HG03469 (cell line): Measurements from ENCODE around the gene LHX4.

Source experiments
- ATAC-seq: cut with Tn5 transposase; IDR thresholded peaks from one replicate; pipeline ENCODE4 v1.9.1; 2021; ENCODE audit warnings: mild to moderate bottlenecking, moderate library complexity, moderate number of reproducible peaks; ENCODE audit not compliant: unreplicated experiment

The LHX4 gene

GRCh38 chr1:180224902-180225301, 5.2 kb upstream of the LHX4 start:
- no peak for ATAC-seq

- ATAC-seq, result no peak
These were observed 4.7 kb upstream of the LHX4 start for GRCh38 chr1:180225403-180225802.

- no peak for ATAC-seq
These were observed 2.0 kb upstream of the LHX4 start for GRCh38 chr1:180227861-180228647.

GRCh38 chr1:180228648-180229482, 1.2 kb upstream of the LHX4 start:
- no peak for ATAC-seq

- ATAC-seq, result no peak
These were observed 339 bp downstream of the LHX4 start for GRCh38 chr1:180230416-180230790.

- ATAC-seq, result no peak
These were observed 884 bp downstream of the LHX4 start for GRCh38 chr1:180230791-180231505.

GRCh38 chr1:180231506-180231921, 1.4 kb downstream of the LHX4 start:
- no peak for ATAC-seq

- no peak for ATAC-seq
These were observed 1.9 kb downstream of the LHX4 start for GRCh38 chr1:180231936-180232335.

- no peak for ATAC-seq
These were observed 2.5 kb downstream of the LHX4 start for GRCh38 chr1:180232521-180233043.

- no peak for ATAC-seq
These were observed 3.3 kb downstream of the LHX4 start for GRCh38 chr1:180233191-180234011.

GRCh38 chr1:180234369-180235076, 4.5 kb downstream of the LHX4 start:
- no peak for ATAC-seq

GRCh38 chr1:180235077-180235501, 5.0 kb downstream of the LHX4 start:
- ATAC-seq, result no peak

- no peak for ATAC-seq
These were observed 5.6 kb downstream of the LHX4 start for GRCh38 chr1:180235502-180236239.

GRCh38 chr1:180236698-180237509, 6.8 kb downstream of the LHX4 start:
- no peak for ATAC-seq

- ATAC-seq, result no peak
These were observed 7.9 kb downstream of the LHX4 start for GRCh38 chr1:180237869-180238476.

- ATAC-seq, result no peak
These were observed 8.6 kb downstream of the LHX4 start for GRCh38 chr1:180238675-180239074.

- ATAC-seq, result no peak
These were observed 9.4 kb downstream of the LHX4 start for GRCh38 chr1:180239145-180240096.
